Activated T-helper 1 cell treated with anti-CD3 and anti-CD28 coated beads, Interleukin-12 subunit alpha, Interleukin-12 subunit beta, Interleukin-2, Interleukin-4 antibody, amounts not matched to agents 30 ng/mL and 10 ng/mL and 1 ng/mL, durations not matched to agents 14 hours and 24 hours and 36 hours (primary cell): ENCODE results near the gene DPYSL5. TPM values are rescaled to one million over a fixed set of nuclear protein-coding genes. Genes with fewer than 3 reads are reported as not detected.
"Not testable (repeated sequence)": the region's sequence is repeated elsewhere in the genome, so short reads cannot be mapped to it uniquely, and the experiment has no call there.

ENCODE experiments used
- DNase-seq: peaks from one replicate; pipeline ENCODE4 v3.0.0; 2021; ENCODE audit warnings: low spot score
- H3K27ac Mint-ChIP-seq: one replicate; pipeline ENCODE4 v1.8.0; 2021; ENCODE audit warnings: mild to moderate bottlenecking, mixed read lengths
- H3K27me3 Mint-ChIP-seq: one replicate; pipeline ENCODE4 v1.8.0; 2022; ENCODE audit warnings: mild to moderate bottlenecking, moderate library complexity, mixed read lengths; ENCODE audit not compliant: insufficient read depth
- H3K36me3 Mint-ChIP-seq: one replicate; pipeline ENCODE4 v1.8.0; 2021; ENCODE audit warnings: low read depth, mixed read lengths
- H3K4me1 Mint-ChIP-seq: one replicate; pipeline ENCODE4 v1.8.0; 2021; ENCODE audit warnings: low read depth, mixed read lengths
- H3K4me3 Mint-ChIP-seq: one replicate; pipeline ENCODE4 v1.8.0; 2021; ENCODE audit warnings: mild to moderate bottlenecking, moderate library complexity, mixed read lengths
- H3K9me3 Mint-ChIP-seq: one replicate; pipeline ENCODE4 v1.8.0; 2021; ENCODE audit warnings: mixed read lengths
- intact Hi-C: fragments of 100-400 bp; cut with micrococcal nuclease; formaldehyde crosslinking; loops from one replicate; pipeline ENCODE4 v1.15.1; 2024
- total RNA-seq: library from RNA; stranded (reverse); gene quantifications from 2 replicates; pipeline ENCODE4 v1.2.3, GENCODE V29; 2022

DPYSL5 gene, protein sequence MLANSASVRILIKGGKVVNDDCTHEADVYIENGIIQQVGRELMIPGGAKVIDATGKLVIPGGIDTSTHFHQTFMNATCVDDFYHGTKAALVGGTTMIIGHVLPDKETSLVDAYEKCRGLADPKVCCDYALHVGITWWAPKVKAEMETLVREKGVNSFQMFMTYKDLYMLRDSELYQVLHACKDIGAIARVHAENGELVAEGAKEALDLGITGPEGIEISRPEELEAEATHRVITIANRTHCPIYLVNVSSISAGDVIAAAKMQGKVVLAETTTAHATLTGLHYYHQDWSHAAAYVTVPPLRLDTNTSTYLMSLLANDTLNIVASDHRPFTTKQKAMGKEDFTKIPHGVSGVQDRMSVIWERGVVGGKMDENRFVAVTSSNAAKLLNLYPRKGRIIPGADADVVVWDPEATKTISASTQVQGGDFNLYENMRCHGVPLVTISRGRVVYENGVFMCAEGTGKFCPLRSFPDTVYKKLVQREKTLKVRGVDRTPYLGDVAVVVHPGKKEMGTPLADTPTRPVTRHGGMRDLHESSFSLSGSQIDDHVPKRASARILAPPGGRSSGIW
- total RNA-seq, result 0.23 TPM in 1 of 2 replicates, not detected in the other

DNA sequence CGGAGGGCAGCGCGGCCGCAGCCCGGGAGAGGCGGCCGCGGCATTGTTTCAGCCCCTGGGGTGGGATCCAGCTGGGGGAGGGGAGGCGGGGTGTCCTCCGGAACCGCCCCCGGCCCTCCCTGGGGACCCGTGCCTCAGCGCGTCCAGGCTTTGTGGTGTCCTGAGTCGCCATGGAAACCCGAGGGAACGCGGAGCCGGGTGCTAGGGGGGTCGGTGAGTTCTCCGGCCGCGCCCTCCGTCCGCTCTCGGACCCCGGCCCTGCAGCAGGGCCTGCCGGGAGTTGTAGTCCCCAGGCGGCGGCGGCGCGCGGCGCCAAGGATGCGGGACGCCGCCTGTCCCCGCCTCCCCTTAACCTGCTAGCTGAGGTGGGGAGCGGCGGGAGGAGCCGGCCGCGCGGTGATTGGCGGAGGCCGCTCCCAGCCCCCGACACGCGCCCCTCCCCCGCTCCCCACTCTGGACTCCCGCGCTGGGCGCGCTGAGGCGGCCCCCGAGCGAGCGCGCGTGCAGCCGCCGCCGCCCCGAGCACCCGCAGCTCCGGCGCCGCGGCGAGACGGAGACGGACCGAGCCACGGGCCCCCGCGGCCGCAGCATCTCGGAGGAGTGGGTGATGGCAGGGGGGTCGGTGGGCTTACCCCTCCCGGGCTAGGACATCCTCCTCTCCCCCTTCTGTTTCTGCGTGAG is at the start of gene DPYSL5:
Gene DPYSL5 (plus strand): TSS at position 478 of the 681 bp plus-strand sequence. CDS start 50,368 bp downstream, outside the sequence.
- Mint-ChIP-seq H3K27me3 (peaks cover 59% of the 10 kb centered on the region), H3K4me1 (no peaks in the 10 kb centered on the region), H3K27ac (no peak within 1 kb of the TSS), H3K4me3 (peak within 1 kb of the TSS; percentile 53), H3K9me3 (no peaks in the 10 kb centered on the region), H3K36me3 (no peaks in the 10 kb centered on the region)
- intact Hi-C loops, result loop anchor here (1.0 to 2.0 kb wide), 2 partner anchors 185 to 417 kb away; partner anchors contain the start of gene TMEM214
- no peak for DNase-seq

DNA sequence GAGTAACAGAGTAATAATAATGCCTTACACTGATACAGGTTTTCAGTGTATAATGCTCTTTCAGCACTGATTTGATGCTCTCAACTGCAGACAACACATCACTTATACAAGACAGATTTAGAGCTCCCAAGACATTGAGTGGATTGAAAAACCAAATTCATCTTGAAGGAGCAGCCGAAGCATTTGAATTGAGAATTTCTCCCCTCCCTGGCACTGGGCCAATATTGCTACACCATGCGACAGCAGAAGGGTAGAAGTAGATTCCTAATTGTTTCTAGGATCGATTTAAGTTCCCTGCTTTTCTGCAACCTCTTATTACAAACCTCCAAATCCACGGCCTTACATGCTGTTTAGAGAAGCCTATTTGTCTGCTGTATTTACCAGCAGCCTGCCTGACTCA is 46.6 kb upstream of the DPYSL5 start:
- Mint-ChIP-seq H3K9me3 (no peaks in the 10 kb centered on the region), H3K4me3 (no peak overlapping the region), H3K36me3 (peaks cover 14% of the 10 kb centered on the region), H3K4me1 (no peaks in the 10 kb centered on the region), H3K27me3 (no peaks in the 10 kb centered on the region), H3K27ac (no peak overlapping the region)
- intact Hi-C loops, result no loop called here
- no peak for DNase-seq

DNA sequence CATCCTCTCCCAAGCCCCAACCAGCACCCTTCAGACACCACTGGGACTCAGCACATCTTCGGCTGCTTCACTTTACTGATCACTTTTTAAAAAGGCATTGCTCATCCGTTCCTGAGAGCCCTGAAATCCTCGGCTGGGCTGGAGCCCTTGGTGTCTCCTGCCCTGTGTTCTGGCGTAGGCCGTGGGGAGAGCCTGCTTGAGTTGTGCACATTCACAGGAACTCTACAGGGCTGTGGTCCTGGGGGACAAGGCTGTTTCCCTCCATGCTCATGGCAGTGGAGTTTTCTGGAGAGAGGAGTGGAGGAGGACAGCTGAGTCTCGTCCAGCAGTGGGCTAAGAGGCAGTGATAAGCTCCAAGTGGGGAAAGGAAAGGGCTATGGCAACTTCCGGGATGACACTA is 46.1 kb upstream of the DPYSL5 start:
- no peaks in the 10 kb centered on the region for H3K4me1 Mint-ChIP-seq
- no peaks in the 10 kb centered on the region for H3K9me3 Mint-ChIP-seq
- no peak overlapping the region for H3K27ac Mint-ChIP-seq
- H3K27me3 Mint-ChIP-seq, result no peaks in the 10 kb centered on the region
- intact Hi-C loops, result no loop called here
- no peak for DNase-seq
- H3K4me3 Mint-ChIP-seq, result no peak overlapping the region
- peaks cover 13% of the 10 kb centered on the region for H3K36me3 Mint-ChIP-seq

DNA sequence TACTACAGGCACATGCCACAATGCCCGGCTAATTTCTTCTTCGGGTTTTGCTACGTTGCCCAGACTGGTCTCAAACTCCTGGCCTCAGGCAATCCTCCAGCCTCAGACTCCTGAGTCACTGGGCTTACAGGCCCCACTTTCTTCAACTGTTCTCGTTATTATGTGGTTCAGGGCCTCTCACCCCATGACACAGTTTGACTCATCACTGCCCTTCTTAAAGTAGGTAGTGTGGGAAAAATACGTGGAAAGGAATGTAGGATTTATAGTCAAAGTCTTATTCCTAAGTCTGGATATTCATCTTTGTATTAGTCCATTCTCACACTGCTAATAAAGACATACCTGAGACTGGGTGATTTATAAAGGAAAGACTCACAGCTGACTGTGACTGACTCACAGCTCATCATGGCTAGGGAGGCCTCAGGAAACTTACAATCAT is 42.7 kb upstream of the DPYSL5 start:
- Mint-ChIP-seq H3K36me3 (peaks cover 7% of the 10 kb centered on the region), H3K27ac (no peak overlapping the region), H3K27me3 (no peaks in the 10 kb centered on the region), H3K9me3 (no peaks in the 10 kb centered on the region), H3K4me1 (peaks cover 5% of the 10 kb centered on the region), H3K4me3 (no peak overlapping the region)
- DNase-seq, result no peak
- intact Hi-C loops, result no loop called here

DNA sequence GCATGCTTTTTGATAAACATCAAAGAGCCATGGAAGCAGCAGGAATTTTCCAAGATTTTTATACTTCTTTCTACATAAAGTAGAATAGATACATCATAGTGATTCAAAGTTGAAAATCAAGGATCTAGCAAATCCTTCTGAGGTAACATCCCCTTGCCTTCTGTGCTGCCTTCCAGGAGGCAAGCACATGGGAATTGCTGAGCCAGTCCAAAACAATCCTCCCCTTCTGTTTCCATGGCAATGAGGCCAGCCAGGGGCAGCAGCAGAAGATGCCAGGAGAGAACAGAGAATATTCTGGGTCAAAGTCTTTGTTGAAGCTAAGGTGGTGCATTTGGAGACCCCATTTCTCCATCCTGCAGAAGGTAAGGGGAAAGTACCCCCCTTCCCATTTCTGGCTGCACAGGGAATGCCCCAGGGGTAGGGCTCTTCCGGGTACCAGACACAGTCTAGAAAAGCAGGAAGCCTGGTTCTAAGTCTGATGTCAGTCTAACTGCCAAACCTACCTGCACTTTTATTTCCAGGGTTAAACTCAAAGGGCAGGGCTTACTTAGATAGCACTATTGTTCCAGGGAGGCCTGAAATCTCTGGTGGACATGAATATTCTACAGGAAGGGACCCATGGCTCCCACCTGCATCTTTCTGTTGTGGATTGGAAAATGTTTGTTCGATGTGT is 40.0 kb upstream of the DPYSL5 start:
- Mint-ChIP-seq H3K27me3 (no peaks in the 10 kb centered on the region), H3K9me3 (no peaks in the 10 kb centered on the region), H3K27ac (no peak overlapping the region), H3K36me3 (no peaks in the 10 kb centered on the region), H3K4me1 (peaks cover 6% of the 10 kb centered on the region), H3K4me3 (no peak overlapping the region)
- intact Hi-C loops, result no loop called here
- DNase-seq, result no peak

DNA sequence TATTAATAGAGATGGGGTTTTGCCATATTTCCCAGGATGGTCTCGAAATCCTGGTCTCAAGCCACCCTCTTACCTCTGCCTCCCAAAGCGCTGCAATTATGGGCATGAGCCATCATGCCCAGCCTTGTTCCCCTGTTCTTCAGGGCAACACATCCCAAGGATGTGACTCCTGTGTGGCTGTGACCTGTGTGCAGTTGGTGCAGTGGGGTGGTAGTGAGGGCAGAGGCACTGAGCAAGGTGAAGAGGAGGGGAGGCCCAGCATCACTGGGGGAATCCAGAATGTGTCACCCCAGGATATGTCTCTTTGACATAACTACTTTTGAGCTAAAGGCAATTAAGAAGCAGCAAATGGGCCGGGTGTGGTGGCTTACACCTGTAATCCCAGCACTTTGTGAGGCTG is 38.7 kb upstream of the DPYSL5 start:
- H3K9me3 Mint-ChIP-seq, result no peaks in the 10 kb centered on the region
- intact Hi-C loops, result no loop called here
- DNase-seq, result no peak
- H3K4me3 Mint-ChIP-seq, result no peak overlapping the region
- no peak overlapping the region for H3K27ac Mint-ChIP-seq
- no peaks in the 10 kb centered on the region for H3K36me3 Mint-ChIP-seq
- no peaks in the 10 kb centered on the region for H3K27me3 Mint-ChIP-seq
- H3K4me1 Mint-ChIP-seq, result peaks cover 6% of the 10 kb centered on the region

DNA sequence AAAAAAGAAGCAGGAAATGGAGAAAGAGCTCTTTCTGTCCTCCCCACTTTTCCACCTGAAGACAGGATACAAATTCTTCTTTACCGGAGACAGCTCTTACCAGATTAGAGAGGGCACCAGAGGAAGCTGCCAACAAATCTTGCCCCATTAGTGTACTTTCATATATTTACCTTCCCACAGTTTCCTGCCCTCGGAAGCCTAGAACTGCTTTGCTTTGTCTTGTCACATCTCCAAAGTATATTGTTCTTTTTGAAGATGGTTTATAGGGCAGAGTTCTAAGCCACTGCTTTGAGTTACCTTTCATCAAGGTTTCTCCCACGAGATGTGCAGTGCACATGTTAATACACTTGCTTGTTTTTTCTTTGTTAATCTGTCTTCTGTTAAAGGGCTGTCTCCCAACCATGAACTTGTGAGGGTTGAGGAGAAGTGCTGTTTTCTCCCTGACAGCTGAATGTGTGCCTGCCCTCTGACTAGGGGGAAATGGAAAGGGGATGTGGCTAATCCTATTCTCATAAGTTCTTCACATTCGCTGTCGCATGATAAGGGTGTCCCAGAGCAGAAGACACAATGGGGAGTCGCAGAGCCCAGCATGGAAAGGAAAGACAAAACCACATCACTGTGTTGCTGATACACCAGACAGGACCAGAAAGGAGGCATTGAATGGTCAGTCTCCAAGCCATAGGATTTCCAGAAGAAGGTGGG is 37.9 kb upstream of the DPYSL5 start:
- Mint-ChIP-seq H3K36me3 (no peaks in the 10 kb centered on the region), H3K27me3 (no peaks in the 10 kb centered on the region), H3K4me1 (peaks cover 6% of the 10 kb centered on the region), H3K4me3 (no peak overlapping the region), H3K9me3 (no peaks in the 10 kb centered on the region), H3K27ac (no peak overlapping the region)
- intact Hi-C loops, result no loop called here
- DNase-seq, result no peak

DNA sequence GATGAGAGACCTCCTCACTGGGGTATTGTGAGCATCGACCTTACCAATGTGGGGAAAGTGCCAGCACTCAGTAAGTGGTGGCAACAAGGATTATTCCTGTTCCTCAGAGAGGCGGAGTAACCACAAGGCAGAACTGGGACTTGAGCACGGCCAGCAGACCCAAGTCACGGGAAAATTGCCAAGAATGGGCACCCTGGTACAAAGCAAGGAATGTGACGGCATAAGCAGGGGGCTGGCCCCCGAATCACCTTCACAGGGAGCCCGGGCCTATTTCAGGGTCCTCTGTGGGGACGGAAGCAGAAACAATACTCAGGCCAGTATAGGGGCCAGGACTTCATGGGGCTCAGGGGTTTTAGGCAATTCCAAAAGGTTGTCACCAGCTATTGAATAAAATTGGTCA is 36.7 kb upstream of the DPYSL5 start:
- Mint-ChIP-seq H3K27ac (no peak overlapping the region), H3K9me3 (no peaks in the 10 kb centered on the region), H3K4me3 (no peak overlapping the region), H3K36me3 (no peaks in the 10 kb centered on the region), H3K4me1 (peaks cover 6% of the 10 kb centered on the region), H3K27me3 (peaks cover 3% of the 10 kb centered on the region)
- intact Hi-C loops, result no loop called here
- no peak for DNase-seq

DNA sequence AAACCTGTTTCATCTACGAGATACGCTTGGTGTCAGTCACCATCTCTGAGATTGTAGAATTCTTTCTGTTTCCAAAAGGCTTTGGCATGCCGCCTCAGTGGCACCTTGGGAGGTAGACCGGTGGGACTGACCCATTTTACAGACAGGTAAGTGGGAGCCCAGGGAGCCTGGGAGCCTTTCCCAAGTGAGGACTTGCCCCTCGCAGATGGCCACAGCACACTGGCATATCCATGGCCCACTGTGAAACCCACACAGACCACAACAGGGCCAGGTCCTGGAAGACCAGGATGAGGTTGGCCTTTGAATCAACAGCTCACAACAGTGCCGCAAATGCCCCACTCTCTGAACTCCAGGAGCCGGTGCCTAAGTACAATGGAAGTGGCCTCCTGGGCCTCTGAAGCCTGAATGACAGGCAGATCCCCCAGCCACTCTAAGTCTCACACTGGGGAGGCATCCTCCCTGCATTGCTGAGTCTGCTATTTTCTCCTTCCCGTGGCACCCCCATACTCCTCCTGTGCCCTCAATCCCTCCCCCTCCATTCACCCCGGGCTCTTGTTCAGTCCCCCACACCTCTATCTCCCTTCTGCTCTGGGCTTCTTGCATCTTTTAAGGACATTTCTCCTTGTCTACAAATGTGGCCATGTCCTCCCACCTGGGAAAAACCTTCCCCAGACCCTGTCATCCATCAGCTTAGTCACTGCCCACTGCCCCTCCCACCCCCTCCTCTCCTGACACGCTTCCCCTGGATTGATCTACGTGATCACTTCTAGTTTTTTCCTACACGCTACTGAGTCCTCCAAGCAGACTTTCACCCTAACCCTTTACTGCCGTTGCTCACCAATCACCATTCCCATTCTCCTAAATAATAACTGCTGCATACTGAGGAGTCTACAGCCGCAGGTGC is 35.9 kb upstream of the DPYSL5 start:
- DNase-seq, result no peak
- Mint-ChIP-seq H3K4me3 (no peak overlapping the region), H3K4me1 (peaks cover 6% of the 10 kb centered on the region), H3K36me3 (no peaks in the 10 kb centered on the region), H3K27ac (no peak overlapping the region), H3K9me3 (no peaks in the 10 kb centered on the region), H3K27me3 (peaks cover 3% of the 10 kb centered on the region)
- intact Hi-C loops, result no loop called here

DNA sequence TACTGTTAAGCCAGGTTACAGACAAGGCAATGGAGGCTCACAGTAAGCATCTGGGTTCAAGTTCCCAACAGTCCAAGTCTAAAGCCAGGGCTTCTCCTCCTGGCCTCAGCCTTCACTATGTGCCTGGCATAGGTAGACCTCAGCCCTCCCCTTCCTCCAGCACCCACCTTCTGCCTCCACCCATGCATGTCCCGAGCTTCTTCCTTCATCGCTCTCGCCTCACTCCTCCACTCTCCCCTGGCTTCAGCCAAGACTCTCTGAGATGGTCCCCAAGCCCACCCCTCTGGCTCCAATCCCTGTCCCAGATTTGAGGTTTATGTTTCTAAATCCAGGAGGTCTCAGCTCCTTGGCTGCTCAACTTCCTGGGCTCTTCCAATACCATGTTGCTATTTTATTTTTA is 35.2 kb upstream of the DPYSL5 start:
- intact Hi-C loops, result no loop called here
- H3K27me3 Mint-ChIP-seq, result peaks cover 3% of the 10 kb centered on the region
- no peaks in the 10 kb centered on the region for H3K36me3 Mint-ChIP-seq
- H3K27ac Mint-ChIP-seq, result no peak overlapping the region
- no peak overlapping the region for H3K4me3 Mint-ChIP-seq
- peaks cover 6% of the 10 kb centered on the region for H3K4me1 Mint-ChIP-seq
- DNase-seq, result no peak
- no peaks in the 10 kb centered on the region for H3K9me3 Mint-ChIP-seq

DNA sequence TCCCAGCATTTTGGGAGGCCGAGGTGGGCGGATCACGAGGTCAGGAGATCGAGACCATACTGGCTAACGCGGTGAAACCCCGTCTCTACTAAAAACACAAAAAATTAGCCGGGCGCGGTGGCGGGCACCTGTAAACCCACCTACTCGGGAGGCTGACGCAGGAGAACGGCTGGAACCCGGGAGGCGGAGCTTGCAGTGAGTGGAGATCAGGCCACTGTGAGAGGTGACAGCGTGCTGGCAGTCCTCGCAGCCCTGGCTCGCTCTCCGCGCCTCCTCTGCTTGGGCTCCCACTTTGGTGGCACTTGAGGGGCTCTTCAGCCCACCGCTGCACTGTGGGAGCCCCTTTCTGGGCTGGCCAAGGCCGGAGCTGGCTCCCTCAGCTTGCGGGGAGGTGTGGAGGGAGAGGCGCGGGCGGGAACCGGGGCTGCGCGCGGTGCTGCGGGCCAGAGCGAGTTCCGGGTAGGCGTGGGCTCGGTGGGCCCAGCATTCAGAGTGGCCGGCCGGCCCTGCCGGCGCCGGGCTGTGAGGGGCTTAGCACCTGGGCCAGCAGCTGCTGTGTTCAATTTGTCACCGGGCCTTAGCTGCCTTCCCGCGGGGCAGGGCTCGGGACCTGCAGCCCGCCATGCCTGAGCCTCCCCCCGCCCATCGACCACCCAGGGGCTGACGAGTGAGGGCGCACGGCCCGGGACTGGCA is 33.7 kb upstream of the DPYSL5 start:
- H3K27me3 Mint-ChIP-seq, H3K9me3 Mint-ChIP-seq, DNase-seq: not testable (repeated sequence)

More for the DNA sequence above, 33.7 kb upstream of the DPYSL5 start:
- H3K27ac Mint-ChIP-seq, H3K4me1 Mint-ChIP-seq, H3K36me3 Mint-ChIP-seq, intact Hi-C loops, H3K4me3 Mint-ChIP-seq: not testable (repeated sequence)
